HG03521 (cell line): ENCODE results near the gene SLC1A3.

Experiments
- ATAC-seq: cut with Tn5 transposase; IDR thresholded peaks from one replicate; pipeline ENCODE4 v1.9.1; 2021; ENCODE audit warnings: mild to moderate bottlenecking, moderate library complexity; ENCODE audit not compliant: unreplicated experiment

SLC1A3 gene

DNA sequence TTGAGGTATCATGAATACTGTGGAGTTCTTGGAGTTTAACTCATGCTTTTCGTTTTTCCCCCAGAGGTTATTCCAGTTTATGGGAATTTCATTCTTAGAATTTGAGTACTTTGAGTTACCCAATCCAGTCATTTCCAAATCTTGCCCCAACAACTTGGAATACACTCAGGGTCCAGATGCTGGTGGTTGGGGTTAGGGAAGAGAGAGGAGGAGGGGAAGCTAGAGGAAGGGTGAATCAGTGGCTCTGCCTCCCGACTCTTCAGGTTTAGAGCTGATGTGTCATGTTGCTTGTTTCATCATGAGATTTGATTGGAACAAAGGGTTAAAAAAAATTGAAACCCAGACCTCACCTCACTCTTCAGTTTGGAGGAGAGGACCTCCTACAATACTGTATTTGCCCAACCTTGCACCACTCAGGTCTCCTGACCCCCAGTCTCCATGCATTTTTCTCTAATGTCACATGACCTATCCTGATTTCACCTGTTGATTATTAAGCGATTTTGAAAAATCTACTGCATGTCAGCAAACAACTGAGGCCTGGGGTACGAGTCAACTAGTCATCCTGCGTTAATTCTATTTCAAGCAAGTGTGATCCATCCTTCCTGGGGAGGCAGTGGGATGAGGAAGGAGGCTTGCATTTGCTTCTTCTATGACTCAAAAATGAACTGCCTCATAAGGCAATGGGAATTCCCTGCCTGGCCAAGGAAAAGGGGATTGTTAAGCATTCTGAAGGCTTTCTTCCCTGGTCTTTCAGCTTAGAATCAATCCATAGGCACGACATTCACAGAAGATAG lies 6.2 kb upstream of the SLC1A3 start:
- ATAC-seq: no peak

DNA sequence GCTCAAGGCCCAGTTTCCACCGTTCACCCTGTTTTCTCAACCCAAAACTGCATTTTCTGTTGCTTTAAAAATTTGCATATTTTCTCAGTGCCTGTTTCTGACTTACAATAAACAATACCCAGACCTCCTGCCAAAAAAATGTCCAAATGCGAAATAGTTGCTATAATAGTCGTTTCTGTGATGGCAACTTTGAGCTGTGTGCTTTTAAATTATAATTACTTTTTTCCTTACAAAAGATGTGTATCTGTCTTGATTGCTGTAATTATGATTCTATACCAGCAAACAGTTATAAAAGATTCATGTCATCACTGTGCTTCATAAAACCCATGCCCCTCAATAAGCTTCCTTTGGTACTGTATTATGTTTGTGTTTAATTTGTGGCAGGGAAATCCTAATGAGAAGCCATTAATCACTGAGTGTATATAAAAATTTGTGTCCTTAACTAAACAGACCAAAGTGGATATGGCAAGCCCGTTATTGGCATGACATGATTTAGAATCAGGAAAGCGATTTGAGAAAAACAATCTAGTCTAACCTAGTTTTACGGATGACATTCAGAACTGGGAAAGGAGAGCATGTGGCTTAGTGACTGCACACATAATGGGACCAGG lies 5.4 kb upstream of the SLC1A3 start:
- no peak for ATAC-seq

DNA sequence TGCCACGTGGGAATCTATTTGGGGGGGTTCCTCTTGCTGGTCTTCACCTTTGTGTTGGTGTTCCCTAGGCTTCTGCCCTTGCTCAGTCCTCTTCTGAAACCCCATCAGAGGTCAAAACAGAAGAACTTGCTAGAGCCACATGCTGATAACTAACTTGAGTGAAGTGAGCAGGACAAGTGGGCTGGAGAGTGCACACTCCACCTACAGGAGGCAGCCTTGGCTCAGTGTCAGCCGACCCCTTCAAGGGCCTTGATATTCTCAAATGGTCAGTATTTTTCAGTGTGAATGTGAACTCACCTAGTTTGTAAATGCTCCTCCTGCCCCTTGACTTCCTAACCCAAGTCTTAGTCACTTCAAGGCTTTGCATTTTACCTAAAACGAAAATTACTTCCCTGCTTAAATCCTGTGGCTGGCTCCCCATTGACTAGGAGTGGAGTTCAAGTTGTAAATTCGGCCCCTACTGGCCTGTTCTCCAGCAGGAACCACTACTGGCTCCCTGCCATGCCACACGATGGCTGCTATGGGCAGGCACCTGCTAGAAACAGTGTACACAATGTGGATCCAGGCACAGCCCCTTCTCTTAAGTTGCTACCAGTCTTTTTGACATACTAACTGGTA lies 3.6 kb upstream of the SLC1A3 start:
- ATAC-seq: no peak

DNA sequence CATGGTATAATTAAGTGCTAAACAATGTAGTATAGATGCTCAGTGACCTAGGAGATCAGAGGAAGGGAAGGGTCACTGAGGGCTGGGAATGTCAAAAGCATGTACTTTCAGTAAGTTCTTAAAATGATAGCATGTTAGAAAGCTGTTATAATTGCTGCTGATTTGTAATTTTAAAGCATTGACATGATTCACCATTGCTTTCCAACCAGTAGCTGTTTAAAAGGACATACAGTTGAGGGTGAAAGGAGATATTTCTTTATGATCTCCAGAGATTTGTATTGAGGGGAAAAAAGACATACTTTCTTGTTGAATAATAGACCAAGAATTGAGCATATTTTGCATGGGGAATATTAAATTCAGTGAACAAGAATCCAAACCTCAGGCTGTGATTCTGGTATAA lies 1.2 kb upstream of the SLC1A3 start:
- no peak for ATAC-seq

DNA sequence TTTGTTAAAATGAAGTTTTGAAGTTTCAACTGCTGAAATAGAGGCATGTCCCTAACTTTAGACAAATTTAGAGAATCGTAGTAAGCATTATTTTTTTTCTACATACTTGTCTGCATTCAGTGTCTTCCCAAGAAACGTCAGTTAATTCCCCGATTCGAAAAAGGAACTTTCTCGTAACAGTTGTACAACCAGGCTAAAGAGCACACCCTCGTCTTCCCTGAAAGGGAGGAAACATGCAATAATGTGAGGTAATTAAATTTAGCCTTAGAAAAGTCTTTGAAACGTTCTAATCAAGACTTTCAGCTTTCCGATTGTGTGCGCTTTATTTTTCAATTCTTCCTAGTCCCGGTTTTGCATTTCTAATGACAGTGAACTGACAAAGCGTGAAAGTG lies 374 bp upstream of the SLC1A3 start:
- no peak for ATAC-seq

DNA sequence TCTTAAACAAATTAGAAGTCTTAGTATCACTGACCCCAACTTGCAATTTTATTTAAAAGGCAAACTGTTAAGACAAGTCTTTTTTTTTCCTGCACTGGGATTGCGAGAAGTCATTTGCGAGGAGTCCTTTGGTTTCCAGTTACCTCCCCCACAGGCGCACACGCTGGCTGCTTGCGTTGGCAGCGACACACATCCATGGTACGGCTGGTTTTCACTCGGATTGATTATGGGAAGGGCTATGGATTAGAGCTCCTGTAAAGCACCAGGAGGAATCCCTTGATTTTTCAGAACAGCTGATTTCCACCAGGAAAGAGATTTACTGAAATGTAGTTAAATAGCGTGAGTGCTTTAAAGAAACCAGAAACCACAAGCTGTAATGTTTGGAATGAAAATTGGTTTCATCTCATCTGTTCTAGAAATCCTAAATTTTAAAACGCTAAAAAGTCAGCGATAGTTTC lies 737 bp downstream of the SLC1A3 start:
- no peak for ATAC-seq

DNA sequence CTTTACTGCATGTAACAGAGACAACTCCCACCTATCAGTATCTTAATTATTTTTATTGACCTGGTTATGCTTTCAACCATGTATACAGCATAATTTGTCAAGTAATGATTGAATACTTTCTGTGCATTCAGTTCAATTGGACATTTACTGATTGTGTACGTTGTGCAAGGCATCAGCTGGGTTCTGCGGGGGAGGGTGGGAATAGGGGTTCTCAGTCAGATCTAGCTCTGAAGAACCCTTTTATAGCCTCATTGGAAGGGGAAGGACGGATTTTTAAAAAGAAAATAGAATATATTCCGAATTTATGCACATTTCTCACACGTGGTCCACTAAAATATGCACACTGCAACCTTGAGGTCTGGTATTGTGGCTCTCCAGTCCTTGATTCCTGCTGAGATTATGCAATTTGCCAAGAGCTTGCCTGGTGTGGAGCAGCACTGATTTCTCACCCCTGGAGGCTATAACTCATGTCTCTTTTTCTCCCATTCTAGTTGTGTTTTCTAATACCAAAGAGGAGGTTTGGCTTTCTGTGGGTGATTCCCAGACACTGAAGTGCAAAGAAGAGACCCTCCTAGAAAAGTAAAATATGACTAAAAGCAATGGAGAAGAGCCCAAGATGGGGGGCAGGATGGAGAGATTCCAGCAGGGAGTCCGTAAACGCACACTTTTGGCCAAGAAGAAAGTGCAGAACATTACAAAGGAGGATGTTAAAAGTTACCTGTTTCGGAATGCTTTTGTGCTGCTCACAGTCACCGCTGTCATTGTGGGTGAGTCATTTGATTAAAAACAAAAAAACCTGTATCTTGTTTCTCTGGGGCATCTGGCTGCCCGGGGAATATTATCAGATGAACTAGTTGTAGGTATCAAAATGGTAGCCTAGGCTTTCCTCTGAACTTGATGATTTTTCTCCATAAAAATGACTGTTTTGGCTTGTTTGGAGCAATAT lies 1.7 kb downstream of the SLC1A3 start:
- no peak for ATAC-seq

DNA sequence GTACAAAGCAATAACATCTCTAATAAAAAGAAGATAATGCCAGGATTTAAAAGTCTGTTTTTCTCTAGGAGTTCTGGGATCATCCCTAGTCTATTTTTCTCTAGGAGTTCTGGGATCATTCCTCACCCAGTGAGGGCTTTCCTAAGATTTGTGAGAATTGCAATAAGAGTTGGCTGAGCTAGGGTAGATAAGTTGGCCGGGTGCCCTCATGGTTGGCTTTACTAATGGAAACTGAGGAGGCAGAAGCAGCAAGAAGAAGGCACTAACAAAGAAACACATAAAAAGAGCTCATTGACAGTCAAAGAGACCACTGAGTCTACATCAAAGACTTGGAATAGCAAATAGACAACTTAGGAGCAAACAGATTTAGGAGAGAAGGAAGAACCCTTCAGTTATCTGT lies 4.2 kb downstream of the SLC1A3 start:
- no peak for ATAC-seq

DNA sequence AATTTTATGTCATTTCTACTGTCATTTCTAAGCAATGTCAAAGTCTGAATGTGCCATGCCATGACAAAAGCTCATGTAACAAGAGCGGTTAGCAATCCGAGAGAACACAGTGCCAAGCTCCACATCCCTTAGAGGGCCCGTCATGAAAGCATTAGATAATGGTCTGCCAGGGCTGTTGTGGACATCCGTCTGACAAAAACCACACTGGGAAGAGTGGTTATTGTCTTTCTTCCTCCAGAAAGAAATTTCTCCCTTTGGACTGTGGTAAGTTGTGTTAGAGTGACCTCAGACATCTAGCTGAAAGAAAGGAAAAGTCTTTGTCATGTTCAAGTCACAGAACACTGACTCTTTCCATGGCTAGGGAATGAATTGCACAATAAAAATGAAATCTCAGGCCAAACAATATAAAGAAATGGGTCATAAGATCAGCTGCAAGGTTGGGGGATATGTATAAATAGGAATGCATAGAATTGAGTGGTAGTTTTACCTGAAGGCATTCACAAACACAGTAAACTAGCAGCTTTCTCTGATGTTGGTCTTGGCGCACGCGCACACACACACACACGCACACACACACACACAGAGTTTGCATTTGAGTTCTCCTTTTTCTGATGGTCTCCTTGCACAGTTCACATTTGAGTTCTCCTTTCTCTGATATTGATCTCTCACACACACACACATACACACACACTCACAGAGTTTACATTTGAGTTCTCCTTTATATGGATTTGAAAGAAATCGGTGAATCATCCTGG lies 5.3 kb downstream of the SLC1A3 start:
- no peak for ATAC-seq

DNA sequence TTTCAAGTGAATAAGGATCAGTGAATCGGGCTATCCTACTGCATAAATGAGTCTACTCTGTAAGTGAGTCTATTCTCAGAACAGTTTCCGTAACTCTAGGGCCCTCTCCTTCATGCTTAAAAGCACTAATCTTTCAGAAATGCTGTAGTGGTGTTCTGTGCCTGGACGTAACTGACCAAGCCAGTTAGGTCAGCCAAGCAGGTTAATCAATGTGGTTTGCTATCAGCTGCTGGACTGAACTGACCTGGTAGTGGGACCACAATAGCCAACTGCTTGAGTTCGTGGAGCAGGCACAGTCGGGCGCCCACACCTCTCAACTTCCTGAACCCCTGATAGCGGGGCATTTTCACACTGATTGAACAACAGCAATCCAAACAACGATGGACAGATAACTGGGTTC lies 6.8 kb downstream of the SLC1A3 start:
- no peak for ATAC-seq

DNA sequence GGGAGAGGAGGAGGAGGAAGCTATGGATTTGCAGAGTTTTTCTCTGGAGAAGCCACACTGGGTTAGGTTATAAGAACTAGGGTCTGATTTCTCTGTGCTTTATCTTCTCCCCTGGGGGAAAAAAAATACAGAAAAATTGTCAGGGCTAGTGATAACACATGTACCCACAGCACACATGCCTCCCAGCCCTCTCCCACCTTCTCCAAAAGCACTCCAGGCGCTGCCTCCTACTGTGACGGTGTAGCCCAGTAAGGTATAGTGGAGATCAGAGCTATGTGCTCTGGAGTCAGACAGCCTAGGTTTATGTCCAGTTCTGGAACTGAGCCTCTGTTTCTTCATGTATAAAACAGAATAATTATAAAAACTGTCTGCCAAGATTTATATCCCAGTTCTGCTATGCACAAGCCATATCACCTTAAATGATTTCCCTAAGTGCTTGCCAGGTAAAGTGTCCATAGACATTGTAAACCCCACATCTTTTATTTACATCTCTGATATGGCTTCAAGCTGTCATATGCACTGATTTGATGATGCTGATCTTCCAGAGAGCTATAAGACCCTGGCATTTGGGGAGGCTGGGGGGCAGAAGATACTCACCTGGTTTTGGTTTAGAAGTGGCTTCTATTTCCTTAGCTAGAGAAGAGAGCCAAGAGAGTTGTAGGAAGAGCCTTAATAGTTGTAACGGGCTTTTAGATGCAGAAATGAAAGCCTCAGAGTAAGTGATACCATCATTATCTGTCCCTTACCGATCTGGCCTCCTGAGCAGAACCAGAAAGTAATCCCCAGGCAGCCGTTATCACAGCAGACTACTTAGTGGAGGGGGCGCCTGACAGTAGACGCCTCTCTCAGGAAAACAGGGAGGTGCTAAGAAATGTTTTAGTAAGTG lies 7.6 kb downstream of the SLC1A3 start:
- no peak for ATAC-seq

DNA sequence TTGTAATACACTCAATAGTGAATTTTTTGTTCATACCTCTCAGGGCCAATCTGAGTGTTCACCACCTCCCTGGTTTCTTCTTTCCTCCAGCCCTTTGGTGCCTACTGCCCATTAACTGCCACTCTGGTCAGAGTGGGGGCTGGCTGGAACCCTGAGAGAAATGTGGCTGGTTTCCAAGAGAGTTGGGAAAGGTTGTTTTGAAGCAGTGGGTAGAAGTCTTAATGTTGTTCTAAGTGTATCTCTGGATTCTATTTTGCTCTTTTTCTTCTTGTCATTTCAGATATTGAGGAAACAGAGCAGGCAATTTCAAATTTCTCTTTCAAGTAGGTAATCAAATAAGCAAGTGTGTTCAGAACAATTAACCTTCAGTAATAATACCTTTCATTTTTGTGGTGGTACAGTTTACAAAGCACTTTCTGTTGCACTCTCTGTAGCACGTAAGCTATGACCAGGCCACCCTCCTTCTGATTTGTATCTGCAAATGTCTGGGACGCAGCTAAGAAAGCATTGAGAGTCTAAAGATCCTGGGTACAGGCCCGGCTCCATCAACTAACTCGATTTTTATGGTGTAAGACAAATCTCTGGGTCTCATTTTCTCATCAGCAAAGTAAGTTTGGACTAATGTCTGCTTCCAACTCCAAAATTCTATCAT lies 8.4 kb downstream of the SLC1A3 start:
- ATAC-seq: no peak

DNA sequence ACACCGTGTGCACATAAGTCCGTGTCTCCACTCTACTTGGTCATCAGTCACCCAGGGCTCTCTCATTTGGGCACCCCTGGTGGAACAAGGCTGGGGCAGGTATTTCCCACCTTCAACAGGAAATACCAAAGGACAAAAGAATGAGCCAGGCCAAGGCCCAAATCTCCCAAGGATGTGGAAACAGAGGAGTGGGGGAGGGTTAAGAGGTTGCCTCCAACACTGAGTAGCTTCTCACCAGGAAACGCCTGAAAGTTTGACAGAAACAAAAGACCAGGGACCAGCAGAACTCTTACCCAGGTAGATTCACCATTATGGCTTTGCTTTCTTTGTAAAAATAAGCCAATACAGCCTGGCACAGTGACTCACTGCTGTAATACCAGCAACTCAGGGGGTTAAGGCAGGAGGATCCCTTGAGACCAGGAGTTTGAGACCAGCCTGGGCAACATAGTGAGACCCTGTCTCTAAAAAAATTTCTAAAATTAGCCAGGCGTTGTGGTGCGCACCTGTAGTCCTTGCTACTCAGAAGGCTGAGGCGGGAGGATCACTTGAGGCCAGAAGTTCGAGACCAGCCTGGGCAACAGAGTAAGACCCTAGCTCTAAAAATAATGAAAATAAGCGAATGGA lies 12.7 kb downstream of the SLC1A3 start:
- ATAC-seq: no peak

DNA sequence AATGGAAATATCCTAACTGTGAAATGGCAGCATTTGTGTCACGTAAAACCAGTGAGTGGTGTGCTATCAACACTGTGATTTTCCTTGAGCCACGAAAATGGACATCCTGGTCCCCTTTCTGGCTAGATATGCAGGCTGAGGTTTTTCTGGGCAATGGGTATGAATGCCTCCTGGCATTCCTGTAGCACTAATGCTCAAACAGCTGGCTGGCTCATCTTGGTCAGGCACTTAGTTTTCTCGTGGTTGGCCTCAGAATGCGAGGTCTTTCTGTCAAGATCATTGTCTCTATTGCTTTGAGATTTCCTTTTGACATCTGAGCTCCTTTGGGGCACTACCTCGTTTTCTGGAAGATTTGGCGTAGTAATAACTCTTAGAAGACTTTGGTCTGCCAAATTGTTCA lies 15.6 kb downstream of the SLC1A3 start:
- no peak for ATAC-seq

DNA sequence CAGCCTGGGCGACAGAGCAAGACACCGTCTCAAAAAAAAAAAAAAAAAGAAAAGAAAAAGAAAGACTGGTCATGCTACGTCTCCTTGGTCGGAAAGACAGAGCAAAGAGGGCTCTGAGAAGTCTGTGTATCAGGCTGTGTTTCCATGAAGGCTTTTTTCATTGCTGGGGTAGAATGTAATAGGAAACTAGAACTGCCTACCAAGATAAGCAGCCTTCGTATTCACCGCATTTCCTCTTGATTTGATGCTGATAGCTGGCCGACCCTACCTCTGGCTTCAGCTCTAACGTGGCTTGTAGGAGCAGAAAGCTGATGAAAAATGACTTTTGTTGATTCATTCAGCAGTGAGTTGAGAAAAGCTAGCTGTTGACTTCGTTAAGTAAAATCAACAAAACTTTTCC lies 17.4 kb downstream of the SLC1A3 start:
- no peak for ATAC-seq

DNA sequence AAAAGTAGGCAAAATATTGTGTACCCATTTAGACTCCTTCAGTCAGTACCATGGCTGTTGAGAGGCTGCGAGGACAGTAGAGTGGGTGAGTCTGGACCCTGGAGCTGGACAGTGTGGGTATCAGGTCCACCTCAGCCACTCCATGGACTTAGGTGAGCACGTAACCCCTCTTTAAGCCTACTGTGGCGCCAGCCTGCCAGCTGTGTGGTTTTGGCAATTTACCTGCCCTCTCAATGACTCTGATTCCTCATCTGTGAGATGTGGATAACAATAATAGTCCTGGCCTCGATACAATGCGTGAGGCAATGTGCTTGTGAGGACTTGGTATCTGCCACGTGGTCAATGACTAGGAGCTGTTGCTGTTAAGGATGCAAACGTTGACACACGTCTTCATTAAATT lies 17.9 kb downstream of the SLC1A3 start:
- no peak for ATAC-seq

DNA sequence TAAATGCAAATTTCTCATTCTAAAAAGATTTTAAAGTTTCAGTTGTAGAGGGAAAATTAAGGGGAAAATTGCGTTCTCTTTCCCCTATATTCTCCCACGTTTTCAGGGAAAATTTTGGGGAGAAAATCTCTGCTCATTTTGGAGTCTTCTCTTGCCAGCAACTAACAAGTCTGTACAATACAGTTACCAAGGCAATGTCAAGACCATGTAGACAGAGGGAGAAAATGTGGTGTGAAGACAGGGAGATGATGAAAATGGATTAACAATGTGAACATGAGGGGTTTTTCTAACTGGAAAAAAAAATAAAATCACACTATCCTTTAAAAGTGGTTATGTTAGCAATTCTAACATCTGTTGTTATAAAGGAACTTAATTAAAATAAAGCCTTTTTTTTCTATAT lies 22.3 kb downstream of the SLC1A3 start:
- ATAC-seq: no peak

DNA sequence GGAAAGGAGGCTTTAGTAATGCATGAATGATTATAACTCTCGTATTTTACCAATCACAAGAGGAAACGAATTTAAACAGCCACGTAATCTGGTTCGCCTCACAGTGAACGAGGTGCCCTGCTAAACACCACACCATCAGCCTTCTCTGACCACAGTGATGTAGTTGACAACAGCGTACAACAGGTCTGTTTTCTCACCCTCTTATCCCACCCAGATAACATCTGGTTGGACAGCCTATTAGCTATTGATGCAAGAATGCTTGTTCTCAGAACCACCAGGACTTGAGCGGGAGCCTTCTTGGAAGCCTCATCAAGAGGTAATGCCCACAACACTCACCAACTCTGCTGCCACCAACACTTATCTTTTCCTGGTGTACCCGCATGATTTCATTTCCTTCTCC lies 23.3 kb downstream of the SLC1A3 start:
- no peak for ATAC-seq
